Fibroblast of villous mesenchyme (primary cell): ENCODE measurements around the gene BCL2. TPM values are rescaled to one million over a fixed set of nuclear protein-coding genes. Genes with fewer than 3 reads are reported as not detected.

ENCODE experiments used
- DNase-seq: peaks from one replicate; pipeline ENCODE4 v3.0.0-alpha.2; 2010; ENCODE audit warnings: low read depth
- H3K4me3 ChIP-seq: 2 replicates; pipeline ENCODE4 v1.5.1; 2011; ENCODE audit warnings: low read depth, mild to moderate bottlenecking, low read length
- total RNA-seq: library from RNA; depleted of rRNA; stranded (reverse); fragments of >200 nt; gene quantifications from 2 replicates; pipeline ENCODE4 v1.2.3, GENCODE V29; 2012
- TF ChIP-seq, protein P1 (sequence below): IDR thresholded peaks from 2 replicates; pipeline ENCODE4 v1.5.1; 2012; ENCODE audit warnings: low read depth, mild to moderate bottlenecking, low read length; ENCODE audit not compliant: insufficient read depth

BCL2 gene
- total RNA-seq, 1 donor: 0.86 TPM

- DNase-seq: no peak
- TF ChIP-seq, protein P1, sequence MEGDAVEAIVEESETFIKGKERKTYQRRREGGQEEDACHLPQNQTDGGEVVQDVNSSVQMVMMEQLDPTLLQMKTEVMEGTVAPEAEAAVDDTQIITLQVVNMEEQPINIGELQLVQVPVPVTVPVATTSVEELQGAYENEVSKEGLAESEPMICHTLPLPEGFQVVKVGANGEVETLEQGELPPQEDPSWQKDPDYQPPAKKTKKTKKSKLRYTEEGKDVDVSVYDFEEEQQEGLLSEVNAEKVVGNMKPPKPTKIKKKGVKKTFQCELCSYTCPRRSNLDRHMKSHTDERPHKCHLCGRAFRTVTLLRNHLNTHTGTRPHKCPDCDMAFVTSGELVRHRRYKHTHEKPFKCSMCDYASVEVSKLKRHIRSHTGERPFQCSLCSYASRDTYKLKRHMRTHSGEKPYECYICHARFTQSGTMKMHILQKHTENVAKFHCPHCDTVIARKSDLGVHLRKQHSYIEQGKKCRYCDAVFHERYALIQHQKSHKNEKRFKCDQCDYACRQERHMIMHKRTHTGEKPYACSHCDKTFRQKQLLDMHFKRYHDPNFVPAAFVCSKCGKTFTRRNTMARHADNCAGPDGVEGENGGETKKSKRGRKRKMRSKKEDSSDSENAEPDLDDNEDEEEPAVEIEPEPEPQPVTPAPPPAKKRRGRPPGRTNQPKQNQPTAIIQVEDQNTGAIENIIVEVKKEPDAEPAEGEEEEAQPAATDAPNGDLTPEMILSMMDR: no peak
- no peak overlapping the region for H3K4me3 ChIP-seq
These were observed 181.6 kb downstream of the BCL2 start for GRCh38 chr18:63137999-63138435.

DNA sequence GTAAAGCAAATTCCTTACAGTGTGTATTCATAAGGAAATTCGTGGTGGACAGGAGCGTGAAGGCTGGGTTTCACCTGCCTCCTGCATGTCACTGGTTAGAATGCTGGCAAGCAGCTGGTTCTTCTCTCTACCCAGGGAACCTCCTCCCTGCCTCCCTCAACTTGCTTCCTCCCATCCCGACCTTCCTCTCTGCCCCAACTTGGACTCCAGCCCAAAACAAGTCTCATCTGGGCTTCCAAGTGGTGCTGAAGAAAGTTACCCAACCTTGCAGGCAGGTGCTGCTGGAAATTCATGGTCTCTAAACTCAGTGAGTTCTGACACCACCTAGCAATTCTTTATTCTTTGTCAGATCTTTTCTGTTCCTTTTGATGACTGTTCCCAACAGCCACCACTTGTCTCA is 184.5 kb downstream of the BCL2 start:
- no peak for DNase-seq
- no peak overlapping the region for H3K4me3 ChIP-seq
- TF ChIP-seq, protein P1: no peak

DNA sequence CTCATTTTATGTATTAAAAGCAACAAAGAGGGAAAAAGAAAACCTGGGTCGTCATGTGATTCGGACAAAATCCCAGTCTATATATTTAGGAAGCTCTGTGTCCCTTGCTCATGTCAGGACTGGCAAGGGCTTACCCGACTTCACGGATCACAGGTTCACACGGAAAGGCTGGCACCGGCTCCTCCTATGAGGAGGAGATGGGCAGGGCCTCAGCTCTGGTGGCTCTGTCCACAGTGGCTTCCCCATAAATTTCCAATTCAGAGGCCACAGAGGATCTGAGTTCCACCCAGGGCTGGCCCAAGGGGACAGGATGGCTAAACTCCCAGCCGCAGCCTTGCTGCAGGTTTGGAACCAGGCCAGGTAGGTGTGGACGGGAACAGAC is 186.8 kb downstream of the BCL2 start:
- no peak for DNase-seq
- H3K4me3 ChIP-seq: no peak overlapping the region
- TF ChIP-seq, protein P1: no peak

DNA sequence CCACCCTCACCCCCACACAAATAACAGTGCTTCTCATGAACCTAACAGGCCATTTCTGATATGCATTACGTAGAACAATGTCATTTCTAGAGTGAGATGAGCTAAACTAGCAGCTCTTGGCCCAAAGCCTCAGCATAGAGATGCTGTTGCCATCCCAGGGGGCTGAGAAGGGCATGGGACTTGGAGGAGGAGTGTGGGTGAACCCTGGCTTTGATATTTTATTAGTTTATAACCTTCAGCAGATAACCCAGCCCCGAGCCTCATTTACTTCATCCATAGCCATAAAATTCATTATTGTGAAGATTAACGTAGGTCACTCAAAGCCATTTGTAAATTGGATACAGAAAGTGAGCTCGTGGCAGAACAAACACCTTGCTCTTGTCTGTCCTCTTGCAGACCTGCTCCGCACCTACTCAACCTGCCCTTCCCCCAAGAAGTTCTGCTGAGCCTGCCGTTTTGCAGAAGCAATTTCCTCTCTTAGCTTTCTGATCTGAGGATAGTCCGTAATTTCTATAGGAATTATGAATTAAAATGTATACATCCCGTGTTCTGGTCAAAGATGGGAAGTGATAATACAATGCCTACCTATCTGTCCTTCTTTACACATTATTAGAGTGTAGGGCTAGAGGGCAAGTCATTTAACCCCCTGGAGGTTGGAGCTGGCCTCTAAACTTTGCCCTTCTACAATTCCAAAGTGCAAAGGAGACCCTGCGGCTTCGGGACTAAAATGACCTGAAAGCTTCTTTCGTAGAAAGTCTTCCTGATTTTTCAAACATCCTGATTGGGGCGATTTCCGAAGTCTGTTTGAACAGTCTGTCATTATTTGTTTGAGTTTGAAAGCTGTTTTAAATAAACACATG is 187.4 kb downstream of the BCL2 start:
- no peak for DNase-seq
- TF ChIP-seq, protein P1: no peak
- H3K4me3 ChIP-seq: no peak overlapping the region

DNA sequence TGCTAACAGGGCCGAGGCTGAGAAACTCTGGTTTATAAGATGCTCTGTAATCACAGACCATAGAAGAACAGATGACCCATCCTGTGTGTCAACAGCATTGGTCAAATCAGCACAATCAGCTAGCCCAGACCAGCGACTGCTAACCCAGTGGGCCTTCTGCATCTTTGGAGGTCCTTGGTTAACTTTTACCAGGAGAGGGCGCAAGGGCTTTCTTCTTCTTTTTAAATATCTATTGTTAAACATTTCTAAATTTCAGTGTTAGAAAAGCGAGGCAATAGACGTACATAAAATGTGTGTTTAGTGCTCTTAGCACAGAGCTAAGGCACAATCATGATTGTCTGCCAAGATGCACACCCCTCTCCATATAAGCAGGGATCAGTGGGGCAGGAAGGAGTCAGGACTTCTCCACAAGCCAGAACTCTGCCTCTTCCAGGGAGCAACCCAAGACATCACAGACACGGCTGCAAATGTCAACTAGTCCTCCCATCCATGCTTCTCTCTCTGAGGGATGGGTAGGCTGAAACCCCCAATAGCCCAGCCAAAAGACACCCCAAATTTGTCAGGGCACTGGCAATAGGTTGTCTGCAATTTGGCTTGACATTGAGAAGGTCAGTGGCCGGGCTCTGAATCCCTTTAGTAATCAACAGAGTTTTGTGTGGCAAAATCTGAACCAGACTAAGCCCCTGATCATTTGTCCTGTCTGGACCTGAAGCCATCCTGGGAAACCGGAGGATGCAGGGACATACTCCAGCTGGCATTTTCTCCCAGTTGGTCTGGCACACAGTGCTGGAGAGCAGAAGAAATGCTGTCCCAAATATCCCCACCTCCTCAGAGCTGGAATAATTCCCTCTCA is 188.2 kb downstream of the BCL2 start:
- TF ChIP-seq, protein P1: peak; percentile 73
- DNase-seq: peak; percentile 66
- H3K4me3 ChIP-seq: no peak overlapping the region

GRCh38 chr18:63130176-63130575 is 189.4 kb downstream of the BCL2 start:
- no peak overlapping the region for H3K4me3 ChIP-seq
- TF ChIP-seq, protein P1: no peak
- no peak for DNase-seq
